Sigmoid colon (tissue), 4 donors: ENCODE measurements around the gene CCNF.

ENCODE experiments used
- EP300 ChIP-seq, 4 donors: sonication (generic); formaldehyde crosslinking; IDR thresholded peaks; one replicate each; pipeline ENCODE4 v1.6.1; 2017; ENCODE audit warnings: antibody characterized with exemption in 4 of 4
- POLR2AphosphoS5 ChIP-seq, 4 donors: sonication (generic); formaldehyde crosslinking; IDR thresholded peaks; one replicate each; pipeline ENCODE4 v1.6.1; 2017; ENCODE audit warnings: antibody characterized with exemption in 4 of 4
- TF ChIP-seq, protein P1 (sequence below), 4 experiments: fragments of 450-650 bp in 3 of 4; fragments of 200-600 bp in 1 of 4; IDR thresholded peaks; one replicate each; pipeline ENCODE4 v1.5.1; 2016 to 2019; ENCODE audit warnings: antibody characterized with exemption in 4 of 4, mild to moderate bottlenecking in 3 of 4, moderate library complexity in 2 of 4

DNA sequence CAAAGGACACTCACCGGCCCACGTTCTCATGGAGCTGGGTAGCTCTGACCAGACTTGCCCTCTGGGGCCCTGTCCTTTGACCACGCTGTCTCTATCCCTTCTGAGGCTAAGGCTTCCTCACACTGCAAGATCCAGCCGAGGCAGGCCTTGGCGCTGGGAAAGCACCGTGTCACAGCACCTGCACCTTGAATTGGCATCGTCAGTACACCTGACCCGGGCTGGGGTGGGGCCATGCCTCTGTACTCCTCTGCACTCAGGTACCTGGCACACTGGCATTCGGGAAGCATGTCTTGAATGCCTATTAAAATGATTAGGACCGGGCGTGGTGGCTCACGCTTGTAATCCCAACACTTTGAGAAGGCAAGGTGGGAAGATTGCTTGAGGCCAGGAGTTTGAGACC is 51.7 kb downstream of the CCNF start:
- TF ChIP-seq, protein P1, sequence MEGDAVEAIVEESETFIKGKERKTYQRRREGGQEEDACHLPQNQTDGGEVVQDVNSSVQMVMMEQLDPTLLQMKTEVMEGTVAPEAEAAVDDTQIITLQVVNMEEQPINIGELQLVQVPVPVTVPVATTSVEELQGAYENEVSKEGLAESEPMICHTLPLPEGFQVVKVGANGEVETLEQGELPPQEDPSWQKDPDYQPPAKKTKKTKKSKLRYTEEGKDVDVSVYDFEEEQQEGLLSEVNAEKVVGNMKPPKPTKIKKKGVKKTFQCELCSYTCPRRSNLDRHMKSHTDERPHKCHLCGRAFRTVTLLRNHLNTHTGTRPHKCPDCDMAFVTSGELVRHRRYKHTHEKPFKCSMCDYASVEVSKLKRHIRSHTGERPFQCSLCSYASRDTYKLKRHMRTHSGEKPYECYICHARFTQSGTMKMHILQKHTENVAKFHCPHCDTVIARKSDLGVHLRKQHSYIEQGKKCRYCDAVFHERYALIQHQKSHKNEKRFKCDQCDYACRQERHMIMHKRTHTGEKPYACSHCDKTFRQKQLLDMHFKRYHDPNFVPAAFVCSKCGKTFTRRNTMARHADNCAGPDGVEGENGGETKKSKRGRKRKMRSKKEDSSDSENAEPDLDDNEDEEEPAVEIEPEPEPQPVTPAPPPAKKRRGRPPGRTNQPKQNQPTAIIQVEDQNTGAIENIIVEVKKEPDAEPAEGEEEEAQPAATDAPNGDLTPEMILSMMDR (IDR thresholded peaks at IDR 0.05): no peak
- TF ChIP-seq EP300 (IDR thresholded peaks at IDR 0.05): no peak
- no peak for TF ChIP-seq POLR2AphosphoS5 (IDR thresholded peaks at IDR 0.05)
